Stimulated activated effector memory CD8-positive, alpha-beta T cell treated with anti-CD3 and anti-CD28 coated beads, Interleukin-12 subunit alpha, Interleukin-12 subunit beta, amount 100 ng/mL, for 72 hours (primary cell): Measurements from ENCODE around the gene SCP2D1.
A peak's percentile ranks its signal among the peaks of the same experiment; 100 is the strongest.

ENCODE experiments used
- ATAC-seq: fragments of 150-1000 bp; cut with Tn5 transposase; 2 replicates; pipeline ENCODE4 v1.10.0; 2021
- DNase-seq, 2 donors: peaks; one replicate each; pipeline ENCODE4 v3.0.0; 2021 to 2022; ENCODE audit warnings: low spot score in 2 of 2
- H3K27ac Mint-ChIP-seq: one replicate; pipeline ENCODE4 v1.8.0; 2022; ENCODE audit warnings: mild to moderate bottlenecking, mixed read lengths
- H3K36me3 Mint-ChIP-seq: one replicate; pipeline ENCODE4 v1.8.0; 2022; ENCODE audit warnings: mild to moderate bottlenecking, mixed read lengths
- H3K4me1 Mint-ChIP-seq: one replicate; pipeline ENCODE4 v1.8.0; 2022; ENCODE audit warnings: mixed read lengths
- H3K4me3 Mint-ChIP-seq: one replicate; pipeline ENCODE4 v1.8.0; 2022; ENCODE audit warnings: mild to moderate bottlenecking, mixed read lengths
- H3K9me3 Mint-ChIP-seq: one replicate; pipeline ENCODE4 v1.8.0; 2022; ENCODE audit warnings: mixed read lengths

Gene SCP2D1

GRCh38 chr20:18840248-18840645 is 26.7 kb downstream of the SCP2D1 start:
- H3K27ac Mint-ChIP-seq: no peak overlapping the region
- no peaks in the 10 kb centered on the region for H3K4me1 Mint-ChIP-seq
- no peaks in the 10 kb centered on the region for H3K36me3 Mint-ChIP-seq
- DNase-seq (no peak), ATAC-seq (no peak)
- no peak overlapping the region for H3K4me3 Mint-ChIP-seq
- H3K9me3 Mint-ChIP-seq: no peaks in the 10 kb centered on the region

GRCh38 chr20:18845017-18845416 is 31.4 kb downstream of the SCP2D1 start:
- Mint-ChIP-seq H3K36me3 (no peaks in the 10 kb centered on the region), H3K4me1 (no peaks in the 10 kb centered on the region), H3K9me3 (no peaks in the 10 kb centered on the region), H3K4me3 (no peak overlapping the region), H3K27ac (no peak overlapping the region)
- DNase-seq (no peak), ATAC-seq (no peak)

- no peaks in the 10 kb centered on the region for H3K36me3 Mint-ChIP-seq
- no peaks in the 10 kb centered on the region for H3K9me3 Mint-ChIP-seq
- ATAC-seq (no peak), DNase-seq (no peak)
- no peaks in the 10 kb centered on the region for H3K4me1 Mint-ChIP-seq
- H3K4me3 Mint-ChIP-seq: no peak overlapping the region
- H3K27ac Mint-ChIP-seq: no peak overlapping the region
These were observed 33.7 kb downstream of the SCP2D1 start for GRCh38 chr20:18847226-18847755.

GRCh38 chr20:18849131-18849530 is 35.5 kb downstream of the SCP2D1 start:
- Mint-ChIP-seq H3K4me1 (no peaks in the 10 kb centered on the region), H3K36me3 (no peaks in the 10 kb centered on the region), H3K4me3 (no peak overlapping the region), H3K27ac (no peak overlapping the region), H3K9me3 (no peaks in the 10 kb centered on the region)
- ATAC-seq: no peak
- DNase-seq: peak in 1 of 2 donors; percentile 29

- peak; percentile 47 for ATAC-seq
- H3K36me3 Mint-ChIP-seq: no peaks in the 10 kb centered on the region
- H3K4me1 Mint-ChIP-seq: no peaks in the 10 kb centered on the region
- H3K9me3 Mint-ChIP-seq: no peaks in the 10 kb centered on the region
- no peak overlapping the region for H3K4me3 Mint-ChIP-seq
- H3K27ac Mint-ChIP-seq: no peak overlapping the region
- DNase-seq: peak in 1 of 2 donors; percentile 40
These were observed 38.0 kb downstream of the SCP2D1 start for GRCh38 chr20:18851629-18852028.

- Mint-ChIP-seq H3K9me3 (no peaks in the 10 kb centered on the region), H3K27ac (no peak overlapping the region), H3K4me3 (no peak overlapping the region), H3K36me3 (no peaks in the 10 kb centered on the region), H3K4me1 (no peaks in the 10 kb centered on the region)
- no peak for DNase-seq
- ATAC-seq: peak; percentile 16
These were observed 38.7 kb downstream of the SCP2D1 start for GRCh38 chr20:18852318-18852717.

GRCh38 chr20:18853216-18853615 is 39.6 kb downstream of the SCP2D1 start:
- Mint-ChIP-seq H3K4me1 (no peaks in the 10 kb centered on the region), H3K4me3 (no peak overlapping the region)
- no peak for ATAC-seq

GRCh38 chr20:18853946-18854646 is 40.5 kb downstream of the SCP2D1 start:
- Mint-ChIP-seq H3K9me3 (peaks cover 3% of the 10 kb centered on the region), H3K4me3 (no peak overlapping the region)

More at GRCh38 chr20:18853216-18853615, 39.6 kb downstream of the SCP2D1 start:
- H3K27ac Mint-ChIP-seq: no peak overlapping the region
- no peaks in the 10 kb centered on the region for H3K36me3 Mint-ChIP-seq
- H3K9me3 Mint-ChIP-seq: no peaks in the 10 kb centered on the region
- DNase-seq: no peak

GRCh38 chr20:18855882-18856281 is 42.3 kb downstream of the SCP2D1 start:
- H3K9me3 Mint-ChIP-seq: peaks cover 8% of the 10 kb centered on the region
- DNase-seq (no peak), ATAC-seq (no peak)
- no peaks in the 10 kb centered on the region for H3K4me1 Mint-ChIP-seq
- no peaks in the 10 kb centered on the region for H3K36me3 Mint-ChIP-seq
- no peak overlapping the region for H3K4me3 Mint-ChIP-seq
- H3K27ac Mint-ChIP-seq: no peak overlapping the region

More at GRCh38 chr20:18853946-18854646, 40.5 kb downstream of the SCP2D1 start:
- no peak for ATAC-seq
- Mint-ChIP-seq H3K27ac (no peak overlapping the region), H3K36me3 (no peaks in the 10 kb centered on the region), H3K4me1 (no peaks in the 10 kb centered on the region)
- no peak for DNase-seq

GRCh38 chr20:18856873-18857272 is 43.3 kb downstream of the SCP2D1 start:
- Mint-ChIP-seq H3K9me3 (peaks cover 8% of the 10 kb centered on the region), H3K4me3 (no peak overlapping the region), H3K36me3 (no peaks in the 10 kb centered on the region), H3K27ac (no peak overlapping the region), H3K4me1 (no peaks in the 10 kb centered on the region)
- DNase-seq: no peak
- ATAC-seq: no peak

GRCh38 chr20:18857640-18858039 is 44.1 kb downstream of the SCP2D1 start:
- Mint-ChIP-seq H3K36me3 (no peaks in the 10 kb centered on the region), H3K27ac (no peak overlapping the region), H3K4me1 (no peaks in the 10 kb centered on the region), H3K4me3 (no peak overlapping the region), H3K9me3 (peaks cover 8% of the 10 kb centered on the region)
- ATAC-seq: no peak
- no peak for DNase-seq

GRCh38 chr20:18858816-18859215 is 45.2 kb downstream of the SCP2D1 start:
- no peak overlapping the region for H3K4me3 Mint-ChIP-seq
- H3K4me1 Mint-ChIP-seq: no peaks in the 10 kb centered on the region
- no peak overlapping the region for H3K27ac Mint-ChIP-seq
- peaks cover 8% of the 10 kb centered on the region for H3K9me3 Mint-ChIP-seq
- no peak for ATAC-seq
- DNase-seq: no peak
- no peaks in the 10 kb centered on the region for H3K36me3 Mint-ChIP-seq
